ENCODE data around the gene SEPTIN10.

- TF ChIP-seq CTCF (IDR thresholded peaks at IDR 0.05) (no peak), POLR2AphosphoS5 (IDR thresholded peaks at IDR 0.05) (no peak)
Measured at GRCh38 chr2:109497463-109497862, 116.3 kb downstream of the SEPTIN10 start.
